AG04450 (cell line): Measurements from ENCODE around the gene STT3A. TPM values are rescaled to one million over a fixed set of nuclear protein-coding genes. Genes with fewer than 3 reads are reported as not detected.
A peak's percentile ranks its signal among the peaks of the same experiment; 100 is the strongest.

Source experiments
- CTCF ChIA-PET: fragments of 300-600, 350-600 bp; formaldehyde crosslinking; extraction: SDS; loops from one replicate; lab custom pipeline; 2022; ENCODE audit warnings: antibody characterized with exemption, inconsistent platforms; lab: Charles Lee
- POLR2A ChIA-PET: fragments of 350-600 bp; formaldehyde crosslinking; extraction: SDS; loops from one replicate; lab custom pipeline; 2021; ENCODE audit warnings: antibody characterized with exemption, inconsistent platforms; lab: Yijun Ruan, JAX
- DNase-seq: peaks from one replicate; pipeline ENCODE4 v3.0.0-alpha.2; 2011; ENCODE audit warnings: low read depth, low spot score
- H3K27ac ChIP-seq: one replicate; pipeline ENCODE4 v1.5.1; 2012; ENCODE audit warnings: low read depth, low read length, control low read depth
- H3K27me3 ChIP-seq: one replicate; pipeline ENCODE4 v1.6.0; 2012; ENCODE audit warnings: low read length; ENCODE audit not compliant: control insufficient read depth, insufficient read depth
- H3K4me3 ChIP-seq: 2 replicates; pipeline ENCODE4 v1.5.1; 2011; ENCODE audit warnings: mild to moderate bottlenecking, low read depth, low read length, control low read depth
- H3K9me3 ChIP-seq: 2 replicates; pipeline ENCODE4 v1.5.1; 2012; ENCODE audit warnings: low read length; ENCODE audit not compliant: control insufficient read depth, insufficient read depth
- CTCF ChIP-seq: IDR thresholded peaks from 2 replicates; pipeline ENCODE4 v1.5.1; 2011; ENCODE audit warnings: low read depth, low read length, control low read depth, inconsistent platforms
- polyA plus RNA-seq: library from polyadenylated mRNA; depleted of rRNA; stranded (reverse); fragments of >200 nt; gene quantifications from 2 replicates; pipeline ENCODE4 v1.2.3, GENCODE V29; 2011

STT3A gene
- polyA plus RNA-seq, 1 experiment: 401 TPM

DNA sequence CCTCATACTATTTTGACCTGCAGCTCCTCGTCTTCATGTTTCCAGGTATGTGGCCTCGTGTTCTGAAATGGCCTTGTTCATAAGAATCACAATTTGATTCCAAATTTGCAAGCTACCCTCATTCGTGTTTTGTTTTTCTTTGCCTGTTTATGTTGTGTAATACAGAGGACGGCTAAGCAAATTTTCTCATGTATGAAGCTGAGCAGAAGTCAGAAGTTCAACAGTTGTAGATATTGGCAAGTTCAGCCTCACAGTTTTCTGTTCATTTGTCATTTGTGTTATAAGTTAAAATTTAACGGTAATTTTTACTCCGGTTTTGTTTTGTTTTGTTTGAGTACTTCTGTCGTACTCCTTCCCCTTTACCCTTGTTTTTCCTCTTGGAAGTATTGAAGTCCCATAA lies 16.9 kb downstream of the STT3A start:
- POLR2A ChIA-PET: no interaction called here
- TF ChIP-seq CTCF: no peak
- Histone ChIP-seq H3K27ac (no peak overlapping the region), H3K27me3 (no peaks in the 10 kb centered on the region), H3K9me3 (no peaks in the 10 kb centered on the region), H3K4me3 (no peak overlapping the region)
- CTCF ChIA-PET: no interaction called here
- DNase-seq: no peak

GRCh38 chr11:125618383-125618782 lies 25.7 kb downstream of the STT3A start:
- ChIA-PET POLR2A (no interaction called here), CTCF (no interaction called here)
- H3K27me3 ChIP-seq: no peaks in the 10 kb centered on the region
- H3K9me3 ChIP-seq: no peaks in the 10 kb centered on the region
- no peak overlapping the region for H3K27ac ChIP-seq
- DNase-seq: no peak
- TF ChIP-seq CTCF: no peak
- H3K4me3 ChIP-seq: no peak overlapping the region

DNA sequence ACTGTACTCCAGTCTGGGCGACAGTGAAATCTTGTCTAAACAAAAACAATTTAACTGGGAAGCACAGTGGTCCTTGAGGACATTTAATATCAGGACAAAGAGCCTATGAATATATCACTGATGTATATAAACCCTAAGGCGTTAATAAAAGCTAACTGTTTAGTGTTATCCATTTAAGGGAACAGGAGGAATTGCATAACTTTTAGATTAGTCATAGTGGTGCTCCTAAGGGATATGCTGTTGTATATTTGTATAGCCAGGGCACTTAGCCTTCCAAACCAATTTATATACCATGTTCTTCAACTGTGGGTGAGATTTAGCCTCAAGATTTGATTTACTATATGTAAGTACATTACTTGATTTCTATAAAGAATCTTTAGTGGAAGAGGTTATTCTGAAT lies 29.3 kb downstream of the STT3A start:
- POLR2A ChIA-PET: no interaction called here
- CTCF ChIA-PET: interaction anchor here (0.7 to 1.3 kb wide), 3 partner anchors 33 to 253 kb away, joined by 3 read pairs; no protein-coding TSS in a partner anchor
- H3K27me3 ChIP-seq: no peaks in the 10 kb centered on the region
- no peak for TF ChIP-seq CTCF
- no peaks in the 10 kb centered on the region for H3K9me3 ChIP-seq
- no peak for DNase-seq
- H3K4me3 ChIP-seq: no peak overlapping the region
- no peak overlapping the region for H3K27ac ChIP-seq

DNA sequence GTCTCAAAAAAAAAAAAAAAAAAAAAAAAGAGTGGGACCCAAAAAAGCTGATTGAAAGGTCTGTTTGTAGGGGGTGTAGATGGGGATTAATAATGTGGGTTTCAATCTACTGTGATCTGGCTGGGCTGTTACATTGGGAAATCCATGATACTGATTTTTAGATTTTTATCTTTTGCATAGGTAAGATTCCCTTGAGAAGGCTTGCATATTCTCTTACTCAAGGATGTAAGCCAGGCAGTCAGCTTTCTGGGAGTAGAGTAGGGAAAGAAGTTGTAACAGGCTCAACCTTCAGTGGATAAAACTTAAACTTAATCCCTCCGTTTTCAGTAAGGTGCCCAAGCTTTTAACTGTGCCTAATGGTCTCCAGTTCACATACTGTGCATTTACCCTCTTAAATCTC lies 30.4 kb downstream of the STT3A start:
- no peaks in the 10 kb centered on the region for H3K27me3 ChIP-seq
- no peak for TF ChIP-seq CTCF
- CTCF ChIA-PET: no interaction called here
- no peak overlapping the region for H3K4me3 ChIP-seq
- no peaks in the 10 kb centered on the region for H3K9me3 ChIP-seq
- H3K27ac ChIP-seq: no peak overlapping the region
- DNase-seq: no peak
- POLR2A ChIA-PET: no interaction called here

- Histone ChIP-seq H3K27me3 (no peaks in the 10 kb centered on the region), H3K27ac (peak within 1 kb of the TSS; percentile 92), H3K9me3 (no peaks in the 10 kb centered on the region), H3K4me3 (peak within 1 kb of the TSS; percentile 75)
- CTCF ChIA-PET: interaction anchor here (0.8 kb wide), 1 partner anchor 43 kb away, joined by 3 read pairs; no protein-coding TSS in a partner anchor
- no peak for TF ChIP-seq CTCF
- POLR2A ChIA-PET: interaction anchor here (0.6 kb wide), 1 partner anchor 151 kb away, joined by 5 read pairs; no protein-coding TSS in a partner anchor
- no peak for DNase-seq
Observed at GRCh38 chr11:125624756-125625213, 32.1 kb downstream of the STT3A start, which contains the start of gene CHEK1. Gene CHEK1 (plus strand): TSS chr11:125625163. CDS start chr11:125626769, 1,606 bp downstream.
